Lung (tissue), 12 donors: ENCODE data around the gene ETFDH. TPM values are rescaled to one million over a fixed set of nuclear protein-coding genes. Genes with fewer than 3 reads are reported as not detected.
"Not testable (repeated sequence)": the region's sequence is repeated elsewhere in the genome, so short reads cannot be mapped to it uniquely, and the experiment has no call there.

ENCODE experiments used
- ATAC-seq: fragments of 200-7000 bp; cut with Tn5 transposase; one replicate; pipeline ENCODE4 v1.9.1; 2020; ENCODE audit warnings: moderate number of reproducible peaks; ENCODE audit not compliant: insufficient read depth, low FRiP score
- DNase-seq, 3 donors: peaks; one replicate each; pipeline ENCODE4 v3.0.0-alpha.2; 2013 to 2017
- H3K27ac ChIP-seq, 2 donors: one replicate each; pipeline ENCODE4 v1.5.1; 2013; ENCODE audit warnings: mild to moderate bottlenecking in 2 of 2, moderate library complexity in 2 of 2, control low read depth in 1 of 2, inconsistent platforms in 1 of 2, low read depth in 1 of 2, low read length in 1 of 2
- H3K27me3 ChIP-seq, 3 donors: one replicate each; pipeline ENCODE4 v1.5.1; 2013; ENCODE audit warnings: low read length in 2 of 3; ENCODE audit not compliant: control insufficient read depth in 3 of 3, insufficient read depth in 3 of 3
- H3K36me3 ChIP-seq, 4 donors: one replicate each; pipeline ENCODE4 v1.5.1; 2013; ENCODE audit warnings: low read length in 4 of 4, mild to moderate bottlenecking in 1 of 4, moderate library complexity in 1 of 4; ENCODE audit not compliant: control insufficient read depth in 4 of 4, insufficient read depth in 4 of 4
- H3K4me1 ChIP-seq, 5 donors: one replicate each; pipeline ENCODE4 v1.5.1; 2013; ENCODE audit warnings: low read length in 5 of 5, mild to moderate bottlenecking in 2 of 5, moderate library complexity in 1 of 5; ENCODE audit not compliant: control insufficient read depth in 5 of 5, insufficient read depth in 5 of 5
- H3K4me3 ChIP-seq: one replicate; pipeline ENCODE4 v1.5.1; 2013; ENCODE audit warnings: mild to moderate bottlenecking, control low read depth, moderate library complexity
- H3K9ac ChIP-seq, 2 donors: one replicate each; pipeline ENCODE4 v1.5.1; 2013; ENCODE audit warnings: low read length in 2 of 2, control low read depth in 1 of 2; ENCODE audit not compliant: insufficient read depth in 1 of 2
- H3K9me3 ChIP-seq, 4 donors: one replicate each; pipeline ENCODE4 v1.5.1; 2013; ENCODE audit warnings: low read length in 3 of 4, mild to moderate bottlenecking in 1 of 4, moderate library complexity in 1 of 4; ENCODE audit not compliant: control insufficient read depth in 4 of 4, insufficient read depth in 3 of 4
- WGBS, 2 donors: extraction: QIAGEN DNeasy Blood & Tissue Kit; methylation state at CpG; one replicate each; pipeline ENCODE4 v1.1.7; 2013; 5-methylcytosine and 5-hydroxymethylcytosine counted together
- polyA plus RNA-seq, 2 donors: library from polyadenylated mRNA; stranded (reverse); fragments of 200-250 nt; gene quantifications; one replicate each; pipeline ENCODE4 v1.2.1, GENCODE V29; 2013
- total RNA-seq, 2 donors: library from RNA; depleted of rRNA in 1 of 2; stranded (reverse); fragments of >200 nt in 1 of 2; gene quantifications; one replicate each; pipeline ENCODE4 v1.2.1, GENCODE V29; 2014 to 2021
- TF ChIP-seq, protein P1 (sequence below): IDR thresholded peaks from 2 replicates; pipeline ENCODE4 v1.5.1; 2012; ENCODE audit warnings: mild to moderate bottlenecking; ENCODE audit errors: control extremely low read depth, extremely low read depth
- donor health status: control.
- donor health status: control.
- donor health status: Bipolar disorder and iron deficiency.
- donor health status: healthy.
- donor health status: DM: yes; HTN: yes; CAD: no.

Gene ETFDH
- total and polyA plus RNA-seq, 4 donors: 13.6 to 43.8 (median 16.4) TPM

DNA sequence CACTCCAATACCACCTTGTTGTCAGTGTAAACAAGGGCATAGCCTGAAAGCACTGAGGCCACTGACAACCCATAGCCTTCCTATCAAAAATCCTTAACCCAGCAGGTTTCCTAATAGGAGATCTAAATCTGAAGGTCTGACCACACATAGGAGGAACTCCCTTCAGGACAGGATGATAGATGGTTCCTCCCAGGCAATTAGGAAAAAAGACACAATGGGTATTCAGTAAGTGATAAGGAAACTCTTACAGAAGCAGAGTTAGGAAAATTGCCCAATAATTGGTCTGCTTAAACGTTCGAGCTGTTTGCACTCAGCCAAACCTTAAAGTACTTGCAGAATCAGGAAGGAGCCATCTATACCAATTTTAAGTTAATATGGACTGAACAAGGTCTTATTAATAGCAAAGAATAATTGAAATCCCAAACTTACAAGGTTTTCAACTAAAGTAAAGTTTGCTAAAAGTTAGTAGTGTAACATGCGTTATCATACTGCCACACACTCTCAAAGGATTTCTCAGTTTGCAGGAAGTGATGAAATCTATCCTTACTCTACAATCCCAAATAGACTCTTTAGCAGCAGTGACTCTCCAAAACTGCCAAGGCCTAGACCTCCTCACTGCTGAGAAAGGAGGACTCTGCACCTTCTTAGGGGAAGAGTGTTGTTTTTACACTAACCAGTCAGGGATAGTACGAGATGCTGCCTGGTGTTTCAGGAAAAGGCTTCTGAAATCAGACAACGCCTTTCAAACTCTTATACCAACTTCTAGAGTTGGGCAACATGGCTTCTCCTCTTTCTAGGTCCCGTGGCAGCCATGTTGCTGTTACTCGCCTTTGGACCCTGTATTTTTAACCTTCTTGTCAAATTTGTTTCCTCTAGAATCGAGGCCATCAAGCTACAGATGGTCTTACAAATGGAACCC is 8.1 kb upstream of the ETFDH start:
- H3K9ac ChIP-seq, H3K36me3 ChIP-seq, ATAC-seq, H3K27ac ChIP-seq, H3K9me3 ChIP-seq, H3K4me3 ChIP-seq, H3K4me1 ChIP-seq, H3K27me3 ChIP-seq, DNase-seq: not testable (repeated sequence)
- 40 to 63% methylated on average over 8 of the region's 8 CpGs for WGBS, 2 donors

DNA sequence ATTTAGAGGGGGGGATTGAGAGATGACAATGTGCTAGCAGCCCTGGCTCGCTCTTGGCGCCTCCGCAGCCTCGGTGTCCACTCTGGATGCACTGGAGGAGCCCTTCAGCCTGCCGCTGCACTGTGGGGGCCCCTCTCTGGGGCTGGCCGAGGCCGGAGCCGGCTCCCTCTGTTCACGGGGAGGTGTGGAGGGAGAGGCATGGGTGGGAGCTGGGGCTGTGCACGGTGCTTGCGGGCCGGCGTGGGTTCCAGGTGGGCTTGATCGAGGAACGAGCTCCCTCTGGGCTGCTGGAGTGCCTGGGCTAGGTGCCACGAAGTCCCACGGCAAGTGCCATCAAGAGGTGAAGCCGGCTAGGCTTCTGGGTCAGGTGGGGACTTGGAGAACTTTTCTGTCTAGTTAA is 7.3 kb upstream of the ETFDH start:
- 97 to 98% methylated on average over 18 of the region's 18 CpGs for WGBS, 2 donors
- no peak overlapping the region for H3K4me3 ChIP-seq
- no peak overlapping the region for H3K27ac ChIP-seq
- H3K36me3 ChIP-seq: peaks cover 0 to 2% (median 0%) of the 10 kb centered on the region in 4 donors
- no peaks in the 10 kb centered on the region for H3K27me3 ChIP-seq
- no peaks in the 10 kb centered on the region for H3K4me1 ChIP-seq
- no peak for ATAC-seq
- H3K9me3 ChIP-seq: no peaks in the 10 kb centered on the region
- no peak for DNase-seq
- TF ChIP-seq, protein P1, sequence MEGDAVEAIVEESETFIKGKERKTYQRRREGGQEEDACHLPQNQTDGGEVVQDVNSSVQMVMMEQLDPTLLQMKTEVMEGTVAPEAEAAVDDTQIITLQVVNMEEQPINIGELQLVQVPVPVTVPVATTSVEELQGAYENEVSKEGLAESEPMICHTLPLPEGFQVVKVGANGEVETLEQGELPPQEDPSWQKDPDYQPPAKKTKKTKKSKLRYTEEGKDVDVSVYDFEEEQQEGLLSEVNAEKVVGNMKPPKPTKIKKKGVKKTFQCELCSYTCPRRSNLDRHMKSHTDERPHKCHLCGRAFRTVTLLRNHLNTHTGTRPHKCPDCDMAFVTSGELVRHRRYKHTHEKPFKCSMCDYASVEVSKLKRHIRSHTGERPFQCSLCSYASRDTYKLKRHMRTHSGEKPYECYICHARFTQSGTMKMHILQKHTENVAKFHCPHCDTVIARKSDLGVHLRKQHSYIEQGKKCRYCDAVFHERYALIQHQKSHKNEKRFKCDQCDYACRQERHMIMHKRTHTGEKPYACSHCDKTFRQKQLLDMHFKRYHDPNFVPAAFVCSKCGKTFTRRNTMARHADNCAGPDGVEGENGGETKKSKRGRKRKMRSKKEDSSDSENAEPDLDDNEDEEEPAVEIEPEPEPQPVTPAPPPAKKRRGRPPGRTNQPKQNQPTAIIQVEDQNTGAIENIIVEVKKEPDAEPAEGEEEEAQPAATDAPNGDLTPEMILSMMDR: no peak
- H3K9ac ChIP-seq: no peak overlapping the region

DNA sequence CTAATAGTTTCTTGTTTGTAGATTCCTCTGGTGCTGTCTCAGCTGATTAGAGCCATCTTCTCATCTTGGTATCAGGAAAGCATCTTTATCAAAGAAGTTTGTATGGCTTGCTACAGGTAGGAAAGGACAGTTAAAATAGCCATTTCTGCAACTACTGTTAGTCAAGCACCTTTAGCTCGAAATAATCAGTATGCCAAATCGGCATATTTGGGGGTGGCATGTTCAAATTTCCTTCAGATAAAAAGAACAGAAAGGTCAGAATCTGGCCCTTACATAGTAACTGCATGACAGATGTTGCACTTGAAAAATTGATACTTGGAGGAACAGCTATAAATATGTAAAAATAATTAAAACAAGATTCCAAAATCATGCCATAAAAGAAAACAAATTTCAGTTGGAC is 5.2 kb upstream of the ETFDH start:
- WGBS, 2 donors: 92 to 97% methylated on average over 2 of the region's 2 CpGs
- no peak overlapping the region for H3K9ac ChIP-seq
- H3K36me3 ChIP-seq: peaks cover 0 to 2% (median 0%) of the 10 kb centered on the region in 4 donors
- H3K4me3 ChIP-seq: no peak overlapping the region
- TF ChIP-seq, protein P1: no peak
- H3K9me3 ChIP-seq: no peaks in the 10 kb centered on the region
- ATAC-seq: no peak
- no peak overlapping the region for H3K27ac ChIP-seq
- no peak for DNase-seq
- H3K4me1 ChIP-seq: peaks cover 0 to 9% (median 0%) of the 10 kb centered on the region in 5 donors
- H3K27me3 ChIP-seq: no peaks in the 10 kb centered on the region

DNA sequence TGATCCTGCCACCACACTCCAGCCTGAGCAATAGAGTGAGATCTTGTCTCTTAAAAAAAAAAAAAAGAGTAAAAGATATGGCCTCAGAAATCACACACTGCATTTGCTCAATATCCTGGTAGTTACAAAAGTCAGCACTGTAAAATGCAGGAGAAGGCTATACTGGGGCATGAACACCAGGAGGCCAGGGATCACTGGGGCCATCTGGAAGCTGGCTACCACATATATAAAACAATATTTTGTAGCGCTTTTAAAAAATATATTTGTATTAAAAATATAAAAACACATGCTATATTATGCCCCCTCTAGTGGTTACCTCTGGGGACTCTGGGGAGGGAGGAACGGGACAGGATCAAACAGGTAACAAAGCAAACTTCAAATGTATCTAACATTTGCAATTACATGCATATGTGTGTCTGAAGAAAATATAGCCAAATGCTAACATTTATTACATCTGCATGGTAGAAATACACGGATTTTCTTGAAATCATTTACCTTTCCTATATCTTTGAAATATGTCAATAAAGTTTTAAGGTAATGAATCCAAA is 4.4 kb upstream of the ETFDH start:
- WGBS, 2 donors: 85 to 89% methylated on average over 3 of the region's 3 CpGs
- Histone ChIP-seq H3K27me3 (no peaks in the 10 kb centered on the region), H3K4me1 (peaks cover 0 to 11% (median 0%) of the 10 kb centered on the region in 5 donors), H3K9ac (no peak overlapping the region), H3K4me3 (no peak overlapping the region), H3K9me3 (no peaks in the 10 kb centered on the region), H3K36me3 (peaks cover 0 to 3% (median 1%) of the 10 kb centered on the region in 4 donors), H3K27ac (no peak overlapping the region)
- DNase-seq (peak in 2 of 3 donors; percentile 15 to 19), ATAC-seq (no peak)
- TF ChIP-seq, protein P1: no peak
